ENCODE measurements around the gene CTCF.

The CTCF gene

DNA sequence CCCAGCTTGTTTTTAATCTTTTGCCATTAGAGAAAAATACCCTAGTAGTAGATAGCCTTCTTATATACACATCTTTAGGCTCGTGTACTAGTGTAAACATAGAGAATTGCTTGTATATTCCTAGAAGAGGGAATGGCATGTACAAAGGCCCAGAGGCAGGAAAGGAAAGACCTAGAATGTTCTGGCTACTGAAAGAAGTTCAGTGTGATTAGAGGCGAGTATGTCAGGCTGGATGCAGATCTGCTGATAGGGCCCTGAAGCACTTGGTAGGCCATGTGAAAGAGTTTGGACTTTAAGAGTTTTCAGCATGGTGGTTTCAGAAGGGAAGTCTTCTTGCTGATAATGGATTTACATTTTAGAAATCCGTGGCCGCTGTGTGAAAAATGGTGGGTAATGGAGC lies 17.4 kb downstream of the CTCF start:
- TF ChIP-seq, protein P1, sequence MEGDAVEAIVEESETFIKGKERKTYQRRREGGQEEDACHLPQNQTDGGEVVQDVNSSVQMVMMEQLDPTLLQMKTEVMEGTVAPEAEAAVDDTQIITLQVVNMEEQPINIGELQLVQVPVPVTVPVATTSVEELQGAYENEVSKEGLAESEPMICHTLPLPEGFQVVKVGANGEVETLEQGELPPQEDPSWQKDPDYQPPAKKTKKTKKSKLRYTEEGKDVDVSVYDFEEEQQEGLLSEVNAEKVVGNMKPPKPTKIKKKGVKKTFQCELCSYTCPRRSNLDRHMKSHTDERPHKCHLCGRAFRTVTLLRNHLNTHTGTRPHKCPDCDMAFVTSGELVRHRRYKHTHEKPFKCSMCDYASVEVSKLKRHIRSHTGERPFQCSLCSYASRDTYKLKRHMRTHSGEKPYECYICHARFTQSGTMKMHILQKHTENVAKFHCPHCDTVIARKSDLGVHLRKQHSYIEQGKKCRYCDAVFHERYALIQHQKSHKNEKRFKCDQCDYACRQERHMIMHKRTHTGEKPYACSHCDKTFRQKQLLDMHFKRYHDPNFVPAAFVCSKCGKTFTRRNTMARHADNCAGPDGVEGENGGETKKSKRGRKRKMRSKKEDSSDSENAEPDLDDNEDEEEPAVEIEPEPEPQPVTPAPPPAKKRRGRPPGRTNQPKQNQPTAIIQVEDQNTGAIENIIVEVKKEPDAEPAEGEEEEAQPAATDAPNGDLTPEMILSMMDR (IDR thresholded peaks at IDR 0.05; ENCODE audit: insufficient read depth, low read length, missing control alignments) = no peak
- no peak for DNase-seq (ENCODE audit: low read depth, low spot score)
- ChIA-PET POLR2A (no interaction called here), CTCF (interaction anchor here (0.8 to 2.5 kb wide), 3 partner anchors 8 to 66 kb away, joined by 3 to 8 read pairs (median 4); partner anchors contain the start of gene CTCF)
- H3K4me3 ChIP-seq (ENCODE audit: low read depth, low read length) = no peak overlapping the region

DNA sequence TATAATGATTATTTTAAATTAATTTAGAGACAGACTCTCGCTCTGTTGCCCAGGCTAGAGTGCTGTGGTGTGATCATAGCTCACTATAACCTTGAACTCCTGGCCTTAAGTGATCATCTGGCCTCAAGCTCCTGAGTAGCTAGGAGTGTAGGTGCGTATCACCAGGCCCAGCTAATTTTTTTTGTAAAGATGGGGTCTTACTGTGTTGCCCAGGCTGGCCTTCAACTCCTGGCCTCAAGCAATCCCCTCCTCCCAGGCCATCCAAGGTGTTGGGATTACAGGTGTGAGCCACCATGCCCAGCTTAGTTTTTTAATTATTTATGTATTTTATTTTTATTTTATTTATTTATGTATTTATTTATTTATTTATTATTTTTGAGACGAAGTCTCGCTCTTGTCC lies 17.9 kb downstream of the CTCF start:
- POLR2A ChIA-PET = no interaction called here
- H3K4me3 ChIP-seq (ENCODE audit: low read depth, low read length) = no peak overlapping the region
- DNase-seq (ENCODE audit: low read depth, low spot score) = no peak
- CTCF ChIA-PET = interaction anchor here (0.9 to 2.5 kb wide), 2 partner anchors 9 to 18 kb away, joined by 4 to 8 read pairs; partner anchors contain the start of gene CTCF
- TF ChIP-seq, protein P1 (IDR thresholded peaks at IDR 0.05; ENCODE audit: insufficient read depth, low read length, missing control alignments) = no peak

DNA sequence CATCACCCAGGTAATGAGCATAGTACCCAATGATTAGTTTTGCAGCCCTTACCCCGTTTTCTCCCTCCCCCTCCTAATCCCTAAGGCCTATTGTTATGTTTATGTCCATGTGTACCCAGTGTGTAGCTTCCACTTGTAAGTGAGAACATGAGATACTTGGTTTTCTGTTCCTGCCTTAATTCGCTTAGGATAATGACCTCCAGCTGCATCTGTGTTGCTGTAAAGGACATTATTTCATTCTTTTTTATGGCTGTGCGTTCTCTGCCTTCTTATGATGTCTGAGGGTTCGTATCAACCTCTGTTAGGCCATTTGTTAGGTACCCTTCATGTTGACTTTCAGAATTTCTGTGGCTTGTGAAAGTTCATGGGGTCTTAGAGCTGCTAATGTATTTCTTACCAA lies 31.0 kb downstream of the CTCF start:
- no peak for DNase-seq (ENCODE audit: low read depth, low spot score)
- ChIA-PET CTCF (interaction anchor here (1.2 to 2.4 kb wide), 4 partner anchors 31 to 72 kb away, joined by 3 to 13 read pairs (median 6); partner anchors contain the start of genes CARMIL2 and CTCF), POLR2A (no interaction called here)
- no peak overlapping the region for H3K4me3 ChIP-seq (ENCODE audit: low read depth, low read length)
- TF ChIP-seq, protein P1 (IDR thresholded peaks at IDR 0.05; ENCODE audit: insufficient read depth, low read length, missing control alignments) = no peak

DNA sequence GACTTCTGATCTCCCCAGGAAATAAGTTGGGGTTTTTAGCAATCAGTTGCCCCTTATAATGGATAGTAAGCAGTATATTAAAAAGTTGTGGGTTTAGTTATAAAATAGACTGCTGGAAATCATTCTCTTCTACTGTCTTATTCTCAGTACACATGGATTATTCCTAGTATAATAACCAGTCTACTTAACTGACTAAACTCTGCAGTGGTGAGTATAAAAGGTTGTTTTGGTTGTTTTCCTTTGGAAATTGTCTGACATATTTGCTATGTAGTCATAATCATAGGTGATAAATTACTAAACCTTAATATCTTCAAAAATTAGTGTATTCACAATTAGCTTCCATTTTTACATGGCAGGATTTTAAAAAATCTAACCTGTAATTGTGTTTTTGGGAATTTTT lies 31.4 kb downstream of the CTCF start:
- DNase-seq (ENCODE audit: low read depth, low spot score) = no peak
- TF ChIP-seq, protein P1 (IDR thresholded peaks at IDR 0.05; ENCODE audit: insufficient read depth, low read length, missing control alignments) = no peak

DNA sequence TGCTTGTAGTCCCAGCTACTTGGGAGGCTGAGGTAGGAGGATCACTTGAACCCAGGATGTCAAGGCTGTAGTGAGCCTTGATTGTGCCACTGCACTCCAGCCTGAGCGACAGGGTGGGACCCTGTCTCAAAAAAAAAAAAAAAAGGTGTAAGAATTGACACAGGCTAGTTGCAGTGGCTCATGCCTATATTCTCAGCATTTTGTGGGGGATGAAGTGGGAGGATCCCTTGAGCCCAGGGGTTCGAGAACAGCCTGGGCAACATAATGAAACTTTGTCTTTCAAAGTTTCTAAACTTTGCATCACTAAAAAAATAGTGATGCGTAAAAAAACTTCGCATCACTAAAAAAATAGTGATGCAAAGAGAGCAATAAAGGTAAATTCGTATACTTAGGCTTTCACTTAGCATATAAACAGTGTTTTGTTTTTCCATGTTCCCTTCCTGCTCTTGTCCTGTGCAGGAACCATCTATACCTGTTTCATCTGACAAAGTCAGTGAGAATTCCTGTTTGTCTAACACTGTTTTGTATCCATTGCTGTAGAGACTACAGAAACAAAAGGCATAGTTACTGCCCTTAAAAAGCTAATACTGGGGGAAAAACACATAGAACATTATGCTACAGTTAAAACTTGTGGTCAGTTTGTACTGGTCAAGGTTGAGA lies 32.1 kb downstream of the CTCF start:
- TF ChIP-seq, protein P1 (IDR thresholded peaks at IDR 0.05; ENCODE audit: insufficient read depth, low read length, missing control alignments) = no peak
- ChIA-PET CTCF (interaction anchor here (0.8 to 2.4 kb wide), 7 partner anchors 18 to 73 kb away, joined by 3 to 13 read pairs (median 3); partner anchors contain the start of genes CARMIL2 and CTCF), POLR2A (no interaction called here)
- DNase-seq (ENCODE audit: low read depth, low spot score) = no peak
- no peak overlapping the region for H3K4me3 ChIP-seq (ENCODE audit: low read depth, low read length)

More for the DNA sequence above, 31.4 kb downstream of the CTCF start:
- POLR2A ChIA-PET = no interaction called here
- H3K4me3 ChIP-seq (ENCODE audit: low read depth, low read length) = no peak overlapping the region
- CTCF ChIA-PET = interaction anchor here (1.2 to 2.4 kb wide), 4 partner anchors 31 to 73 kb away, joined by 3 to 13 read pairs (median 6); partner anchors contain the start of genes CARMIL2 and CTCF

DNA sequence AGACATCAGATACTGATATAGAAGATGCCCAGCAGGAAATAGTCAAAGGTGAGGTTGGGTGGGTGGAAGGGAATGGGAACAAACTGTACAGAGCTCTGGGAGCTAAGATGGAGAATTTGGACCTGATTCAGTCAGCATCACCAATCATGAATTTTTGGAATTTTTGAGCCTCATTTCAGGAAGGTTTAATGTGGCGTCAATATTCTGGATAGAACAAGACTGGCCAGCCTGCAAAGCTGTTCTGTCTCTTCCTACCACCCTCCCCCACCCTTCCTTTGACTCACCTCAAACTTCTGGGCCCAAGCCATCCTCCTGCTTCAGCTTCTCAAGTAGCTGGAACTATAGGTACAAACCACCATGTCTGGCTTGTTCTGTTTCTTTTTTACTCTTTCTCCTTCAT lies 32.6 kb downstream of the CTCF start:
- POLR2A ChIA-PET = no interaction called here
- CTCF ChIA-PET = interaction anchor here (0.8 to 2.4 kb wide), 6 partner anchors 18 to 74 kb away, joined by 3 to 13 read pairs (median 3); partner anchors contain the start of gene CTCF
- DNase-seq (ENCODE audit: low read depth, low spot score) = no peak
- H3K4me3 ChIP-seq (ENCODE audit: low read depth, low read length) = no peak overlapping the region
- TF ChIP-seq, protein P1 (IDR thresholded peaks at IDR 0.05; ENCODE audit: insufficient read depth, low read length, missing control alignments) = no peak

Data from AG04449 (cell line).